Neural cell (in vitro differentiated cells): ENCODE data around the gene ESPNL.

Source experiments
- EP300 ChIP-seq: fragments of 450-650 bp; conservative IDR thresholded peaks from 2 replicates; pipeline ENCODE4 v1.6.1; 2014; ENCODE audit warnings: antibody characterized with exemption, mild to moderate bottlenecking, moderate library complexity; ENCODE audit not compliant: poor library complexity, severe bottlenecking
- EZH2 ChIP-seq: fragments of 200-600, 300-800 bp; shearing (Covaris generic), sonication (generic); IDR thresholded peaks from 2 replicates; pipeline ENCODE4 v1.6.1; 2014; ENCODE audit warnings: antibody characterized with exemption, low read length, borderline replicate concordance, mild to moderate bottlenecking; ENCODE audit not compliant: insufficient read depth, poor library complexity, severe bottlenecking
- MXI1 ChIP-seq: fragments of 450-650 bp; conservative IDR thresholded peaks from 2 replicates; pipeline ENCODE4 v1.6.1; 2014; ENCODE audit warnings: antibody characterized with exemption, mild to moderate bottlenecking; ENCODE audit not compliant: poor library complexity, severe bottlenecking
- POLR2AphosphoS5 ChIP-seq: IDR thresholded peaks from 2 replicates; pipeline ENCODE4 v1.6.1; 2012
- RAD21 ChIP-seq: fragments of 450-650 bp; conservative IDR thresholded peaks from 2 replicates; pipeline ENCODE4 v1.6.1; 2014; ENCODE audit warnings: antibody characterized with exemption, mild to moderate bottlenecking, moderate library complexity
- SMC3 ChIP-seq: fragments of 450-650 bp; conservative IDR thresholded peaks from 2 replicates; pipeline ENCODE4 v1.6.1; 2014; ENCODE audit warnings: antibody characterized with exemption, mild to moderate bottlenecking, moderate library complexity; ENCODE audit not compliant: poor library complexity
- TAF1 ChIP-seq: IDR thresholded peaks from 2 replicates; pipeline ENCODE4 v1.6.1; 2012; ENCODE audit warnings: low read depth
- TF ChIP-seq, protein P1 (sequence below): fragments of 450-650 bp; IDR thresholded peaks from 2 replicates; pipeline ENCODE4 v1.5.1; 2014; ENCODE audit warnings: antibody characterized with exemption, mild to moderate bottlenecking, moderate library complexity; ENCODE audit not compliant: poor library complexity, severe bottlenecking

DNA sequence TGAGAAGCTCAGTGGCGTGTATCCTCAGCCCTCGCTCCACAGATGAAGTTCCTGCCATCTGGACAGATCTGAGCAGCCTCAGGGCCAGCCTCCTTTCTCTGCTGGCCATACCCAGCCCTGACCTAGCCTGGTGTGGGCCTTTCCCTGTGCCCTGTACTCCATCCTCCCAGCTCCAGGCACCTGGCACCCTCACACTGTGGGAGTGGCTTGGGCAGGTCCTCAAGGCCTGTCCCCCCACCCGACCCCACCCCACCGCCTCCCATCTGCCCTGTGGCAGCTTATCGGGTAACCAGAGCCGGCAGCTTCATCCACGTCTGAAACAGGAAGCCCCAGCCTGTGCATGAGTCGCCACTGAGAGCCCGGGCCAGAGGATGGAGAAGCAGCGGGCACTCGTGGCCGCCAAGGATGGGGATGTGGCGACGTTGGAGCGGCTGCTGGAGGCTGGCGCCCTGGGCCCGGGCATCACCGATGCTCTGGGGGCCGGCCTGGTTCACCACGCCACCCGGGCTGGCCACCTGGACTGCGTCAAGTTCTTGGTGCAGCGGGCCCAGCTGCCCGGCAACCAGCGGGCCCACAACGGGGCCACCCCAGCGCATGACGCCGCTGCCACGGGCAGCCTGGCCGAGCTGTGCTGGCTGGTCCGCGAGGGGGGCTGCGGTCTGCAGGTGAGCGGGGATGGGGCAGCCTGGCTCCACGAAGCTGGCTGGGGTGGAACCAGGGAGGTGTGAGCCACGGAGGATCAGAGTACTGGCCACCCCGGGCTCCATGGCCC is at the start of gene ESPNL:
- TF ChIP-seq, protein P1, sequence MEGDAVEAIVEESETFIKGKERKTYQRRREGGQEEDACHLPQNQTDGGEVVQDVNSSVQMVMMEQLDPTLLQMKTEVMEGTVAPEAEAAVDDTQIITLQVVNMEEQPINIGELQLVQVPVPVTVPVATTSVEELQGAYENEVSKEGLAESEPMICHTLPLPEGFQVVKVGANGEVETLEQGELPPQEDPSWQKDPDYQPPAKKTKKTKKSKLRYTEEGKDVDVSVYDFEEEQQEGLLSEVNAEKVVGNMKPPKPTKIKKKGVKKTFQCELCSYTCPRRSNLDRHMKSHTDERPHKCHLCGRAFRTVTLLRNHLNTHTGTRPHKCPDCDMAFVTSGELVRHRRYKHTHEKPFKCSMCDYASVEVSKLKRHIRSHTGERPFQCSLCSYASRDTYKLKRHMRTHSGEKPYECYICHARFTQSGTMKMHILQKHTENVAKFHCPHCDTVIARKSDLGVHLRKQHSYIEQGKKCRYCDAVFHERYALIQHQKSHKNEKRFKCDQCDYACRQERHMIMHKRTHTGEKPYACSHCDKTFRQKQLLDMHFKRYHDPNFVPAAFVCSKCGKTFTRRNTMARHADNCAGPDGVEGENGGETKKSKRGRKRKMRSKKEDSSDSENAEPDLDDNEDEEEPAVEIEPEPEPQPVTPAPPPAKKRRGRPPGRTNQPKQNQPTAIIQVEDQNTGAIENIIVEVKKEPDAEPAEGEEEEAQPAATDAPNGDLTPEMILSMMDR = no peak
- TF ChIP-seq TAF1 (no peak), POLR2AphosphoS5 (no peak), RAD21 (no peak), MXI1 (no peak), SMC3 (no peak), EZH2 (no peak), EP300 (no peak)
